Glomerular endothelial cell (primary cell): ENCODE data around the gene TAF11. TPM values are rescaled to one million over a fixed set of nuclear protein-coding genes. Genes with fewer than 3 reads are reported as not detected.

Experiments used
- total RNA-seq: library from RNA; depleted of rRNA; stranded (reverse); fragments of >200 nt; gene quantifications from 2 replicates; pipeline ENCODE4 v1.2.3, GENCODE V29; 2015

The TAF11 gene
- total RNA-seq, 1 donor from 2014 or later = 28.0 TPM

Other genes with a start within 250 kb of the TAF11 start
- gene ILRUN, start 191.3 kb downstream of the TAF11 start, total RNA-seq = 32.9 and 40.4 TPM in 2 replicates
- gene SNRPC, start 130.5 kb downstream of the TAF11 start, total RNA-seq = 105 and 118 TPM in 2 replicates
- gene BLTP3A, start 96.0 kb downstream of the TAF11 start, total RNA-seq = 5.5 and 9.0 TPM in 2 replicates
- gene ANKS1A, start 1.2 kb upstream of the TAF11 start, total RNA-seq = 17.9 and 21.5 TPM in 2 replicates